HEK293T (cell line): Measurements from ENCODE around the gene RGS9BP.

ENCODE experiments used
- CTCF ChIA-PET: fragments of 350-600 bp; formaldehyde crosslinking; extraction: SDS; loops from one replicate; lab custom pipeline; 2021; ENCODE audit warnings: antibody characterized with exemption, inconsistent platforms; lab: Yijun Ruan, JAX
- POLR2A ChIA-PET: fragments of 350-600 bp; formaldehyde crosslinking; extraction: SDS; loops from one replicate; lab custom pipeline; 2020; ENCODE audit warnings: antibody characterized with exemption, inconsistent platforms; lab: Yijun Ruan, JAX
- DNase-seq: peaks from one replicate; pipeline ENCODE4 v3.0.0; 2012; ENCODE audit warnings: mixed read lengths; ENCODE audit errors: extremely low spot score
- ARNT ChIP-seq: fragments of 450-650 bp; IDR thresholded peaks from 2 replicates; pipeline ENCODE4 v1.6.1; 2017; ENCODE audit warnings: mild to moderate bottlenecking
- BHLHE40 ChIP-seq: fragments of 450-650 bp; IDR thresholded peaks from 2 replicates; pipeline ENCODE4 v1.6.1; 2016; ENCODE audit warnings: mild to moderate bottlenecking, moderate library complexity, borderline replicate concordance
- CTBP1 ChIP-seq: fragments of 450-650 bp; IDR thresholded peaks from 2 replicates; pipeline ENCODE4 v1.6.1; 2016; ENCODE audit warnings: borderline replicate concordance
- ELF4 ChIP-seq: fragments of 450-650 bp; IDR thresholded peaks from 2 replicates; pipeline ENCODE4 v1.6.1; 2017; ENCODE audit warnings: antibody characterized with exemption
- FOXA1 ChIP-seq: fragments of 450-650 bp; IDR thresholded peaks from 2 replicates; pipeline ENCODE4 v1.6.1; 2016; ENCODE audit warnings: mild to moderate bottlenecking
- FOXK2 ChIP-seq: fragments of 450-650 bp; IDR thresholded peaks from 2 replicates; pipeline ENCODE4 v1.6.1; 2016; ENCODE audit warnings: mild to moderate bottlenecking
- FOXM1 ChIP-seq: fragments of 450-650 bp; IDR thresholded peaks from 2 replicates; pipeline ENCODE4 v1.6.1; 2017; ENCODE audit warnings: mild to moderate bottlenecking, borderline replicate concordance
- HDGF ChIP-seq: fragments of 450-650 bp; IDR thresholded peaks from 2 replicates; pipeline ENCODE4 v1.6.1; 2017; ENCODE audit warnings: antibody characterized with exemption, borderline replicate concordance
- L3MBTL2 ChIP-seq: fragments of 450-650 bp; conservative IDR thresholded peaks from 2 replicates; pipeline ENCODE4 v1.6.1; 2016; ENCODE audit warnings: mild to moderate bottlenecking
- LEF1 ChIP-seq: fragments of 450-650 bp; IDR thresholded peaks from 2 replicates; pipeline ENCODE4 v1.6.1; 2017; ENCODE audit warnings: mild to moderate bottlenecking, borderline replicate concordance
- NFRKB ChIP-seq: fragments of 450-650 bp; IDR thresholded peaks from 2 replicates; pipeline ENCODE4 v1.6.1; 2016; ENCODE audit warnings: mild to moderate bottlenecking, moderate library complexity
- SP1 ChIP-seq: fragments of 450-650 bp; IDR thresholded peaks from 2 replicates; pipeline ENCODE4 v1.6.1; 2017
- SUZ12 ChIP-seq: fragments of 450-650 bp; IDR thresholded peaks from 2 replicates; pipeline ENCODE4 v1.6.1; 2016; ENCODE audit warnings: mild to moderate bottlenecking
- TARDBP ChIP-seq: fragments of 450-650 bp; IDR thresholded peaks from 2 replicates; pipeline ENCODE4 v1.6.1; 2016
- ZNF384 ChIP-seq: fragments of 450-650 bp; IDR thresholded peaks from 2 replicates; pipeline ENCODE4 v1.6.1; 2016
- TF ChIP-seq, protein P1 (sequence below): fragments of 450-650 bp; IDR thresholded peaks from 2 replicates; pipeline ENCODE4 v1.6.1; 2016

RGS9BP gene

DNA sequence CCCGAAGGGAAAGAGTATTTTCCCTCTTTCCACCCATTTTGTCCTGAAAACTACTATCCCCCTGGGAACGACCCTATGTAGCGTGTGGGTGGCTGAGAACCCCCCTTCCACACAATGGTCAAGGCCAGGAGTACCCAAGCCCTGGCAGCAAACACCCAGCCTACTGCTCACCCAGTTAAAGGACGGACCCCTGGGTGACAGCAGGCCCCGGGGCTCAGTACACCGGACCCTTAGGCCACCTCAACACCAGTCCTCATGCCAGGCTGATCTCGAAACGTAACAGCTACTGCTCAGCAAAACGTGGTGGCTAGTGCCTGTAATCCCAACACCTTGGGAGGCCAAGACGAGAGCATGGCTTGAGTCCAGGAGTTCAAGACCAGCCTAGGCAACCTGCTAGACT, 2.1 kb upstream of the RGS9BP start:
- CTCF ChIA-PET: no interaction called here
- TF ChIP-seq NFRKB: no peak
- TF ChIP-seq ELF4: no peak
- no peak for TF ChIP-seq FOXA1
- no peak for TF ChIP-seq FOXK2
- no peak for TF ChIP-seq FOXM1
- TF ChIP-seq HDGF: no peak
- TF ChIP-seq CTBP1: no peak
- no peak for TF ChIP-seq ARNT
- no peak for TF ChIP-seq SUZ12
- TF ChIP-seq L3MBTL2: no peak
- TF ChIP-seq TARDBP: no peak
- TF ChIP-seq, protein P1, sequence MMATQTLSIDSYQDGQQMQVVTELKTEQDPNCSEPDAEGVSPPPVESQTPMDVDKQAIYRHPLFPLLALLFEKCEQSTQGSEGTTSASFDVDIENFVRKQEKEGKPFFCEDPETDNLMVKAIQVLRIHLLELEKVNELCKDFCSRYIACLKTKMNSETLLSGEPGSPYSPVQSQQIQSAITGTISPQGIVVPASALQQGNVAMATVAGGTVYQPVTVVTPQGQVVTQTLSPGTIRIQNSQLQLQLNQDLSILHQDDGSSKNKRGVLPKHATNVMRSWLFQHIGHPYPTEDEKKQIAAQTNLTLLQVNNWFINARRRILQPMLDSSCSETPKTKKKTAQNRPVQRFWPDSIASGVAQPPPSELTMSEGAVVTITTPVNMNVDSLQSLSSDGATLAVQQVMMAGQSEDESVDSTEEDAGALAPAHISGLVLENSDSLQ: no peak
- POLR2A ChIA-PET: no interaction called here
- no peak for DNase-seq

DNA sequence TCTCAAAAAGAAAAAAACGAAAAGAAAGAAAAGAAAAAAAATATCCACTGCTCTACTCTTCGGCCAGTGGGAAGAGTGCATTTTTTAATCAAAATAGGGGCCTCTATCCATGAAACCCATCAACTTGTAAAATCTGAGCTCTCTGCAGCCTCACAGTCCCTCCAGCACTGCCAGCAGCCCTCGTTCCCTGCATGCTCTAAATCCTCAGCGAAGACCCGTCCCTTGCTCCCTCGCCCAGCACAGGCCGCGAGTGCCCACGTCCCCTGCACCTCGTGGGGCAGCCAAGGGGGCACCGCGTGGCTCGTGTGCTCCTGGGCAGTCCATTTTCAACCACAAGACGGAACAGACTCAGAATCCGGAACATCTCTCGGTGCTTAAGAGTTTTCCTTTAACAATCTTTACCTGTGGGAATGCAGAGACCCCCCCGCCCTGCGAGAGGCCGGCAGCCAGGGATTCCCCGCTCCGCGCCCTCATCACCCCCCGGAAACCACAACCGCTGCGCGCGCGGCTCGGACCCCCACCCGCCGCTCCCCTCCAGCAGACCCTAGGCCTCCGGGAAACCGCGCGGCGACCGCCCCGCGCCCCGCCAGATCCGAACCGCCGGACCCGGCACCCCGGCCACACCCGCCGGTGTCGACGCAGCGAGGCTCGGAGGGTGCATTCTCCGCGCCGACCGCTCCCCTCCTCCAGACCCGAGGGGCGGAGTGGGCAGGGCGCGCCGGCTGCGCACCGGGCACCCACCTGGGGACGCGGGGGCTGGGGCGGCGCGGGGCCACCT, 1.3 kb upstream of the RGS9BP start:
- CTCF ChIA-PET: no interaction called here
- POLR2A ChIA-PET: interaction anchor here (0.9 to 2.4 kb wide), 2 partner anchors 17 to 19 kb away, joined by 4 to 8 read pairs; partner anchors contain the start of gene NUDT19
- no peak for DNase-seq
- TF ChIP-seq L3MBTL2 (peak; percentile 51), SUZ12 (no peak)

DNA sequence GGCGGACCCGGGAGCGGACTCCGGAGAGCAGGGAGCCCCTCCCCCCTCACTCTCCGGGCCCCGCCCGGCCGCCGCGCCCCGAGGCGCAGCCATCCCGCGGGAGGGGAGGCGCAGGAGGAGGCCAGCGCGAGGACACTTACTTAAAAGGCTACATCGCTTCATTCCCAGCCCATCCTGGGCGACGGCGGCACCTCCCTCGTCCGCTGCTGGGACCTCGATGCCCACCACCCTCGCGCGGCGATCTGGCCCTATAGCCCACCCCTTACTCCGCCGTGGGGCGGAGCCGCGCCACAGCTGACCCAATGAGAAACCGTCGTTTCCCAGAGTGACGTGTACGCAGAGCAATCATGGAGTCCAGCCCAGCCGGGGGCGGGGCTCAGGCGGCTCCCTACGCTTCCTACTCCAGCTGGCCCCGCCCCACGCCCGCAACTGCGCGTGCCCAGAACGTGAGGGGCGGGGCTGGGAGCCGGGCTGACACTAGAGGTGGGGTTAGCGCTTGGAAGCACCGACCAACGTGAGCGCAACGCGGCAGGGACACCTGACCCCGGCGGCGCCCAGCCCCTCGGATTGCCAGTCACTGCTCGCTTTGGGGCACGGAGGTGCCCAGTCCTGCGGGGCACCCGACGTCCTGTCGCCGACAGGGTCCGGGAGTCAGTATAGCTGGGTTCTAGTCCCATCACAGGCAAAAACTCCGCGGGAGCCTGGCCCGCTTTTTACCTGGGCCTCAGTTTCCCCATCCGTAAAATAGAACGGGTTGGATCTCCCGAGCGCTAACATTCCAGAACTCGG, 523 bp upstream of the RGS9BP start, which contains the start of gene ANKRD27:
Gene ANKRD27 (minus strand): TSS at position 250 of the 789 bp plus-strand sequence. CDS start 16,165 bp downstream, outside the sequence.
- ChIA-PET POLR2A (interaction anchor here (0.9 to 2.4 kb wide), 2 partner anchors 16 to 18 kb away, joined by 4 to 8 read pairs; partner anchors contain the start of gene NUDT19), CTCF (no interaction called here)
- peak; percentile 99 for DNase-seq
- TF ChIP-seq FOXA1 (no peak), L3MBTL2 (peak; percentile 24; the same call in 1 of the 2 replicates)
- TF ChIP-seq, protein P1: peak; percentile 99

DNA sequence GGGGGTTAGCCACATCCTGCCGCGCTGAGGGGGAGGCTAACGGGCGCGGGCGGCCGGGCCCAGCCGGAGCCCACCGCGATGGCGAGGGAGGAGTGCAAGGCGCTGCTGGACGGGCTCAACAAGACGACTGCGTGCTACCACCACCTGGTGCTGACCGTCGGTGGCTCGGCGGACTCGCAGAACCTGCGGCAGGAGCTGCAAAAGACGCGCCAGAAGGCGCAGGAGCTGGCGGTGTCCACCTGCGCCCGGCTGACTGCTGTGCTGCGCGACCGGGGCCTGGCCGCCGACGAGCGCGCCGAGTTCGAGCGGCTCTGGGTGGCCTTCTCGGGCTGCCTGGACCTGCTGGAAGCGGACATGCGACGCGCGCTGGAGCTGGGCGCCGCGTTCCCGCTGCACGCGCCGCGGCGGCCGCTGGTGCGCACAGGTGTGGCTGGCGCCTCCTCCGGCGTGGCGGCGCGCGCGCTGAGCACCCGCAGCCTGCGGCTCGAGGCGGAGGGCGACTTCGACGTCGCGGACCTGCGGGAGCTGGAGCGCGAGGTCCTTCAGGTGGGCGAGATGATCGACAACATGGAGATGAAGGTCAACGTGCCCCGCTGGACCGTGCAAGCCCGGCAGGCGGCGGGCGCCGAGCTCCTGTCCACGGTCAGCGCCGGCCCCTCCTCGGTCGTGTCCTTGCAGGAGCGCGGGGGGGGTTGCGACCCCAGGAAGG, 692 bp downstream of the RGS9BP start:
- ChIA-PET POLR2A (interaction anchor here (2.4 kb wide), 1 partner anchor 15 kb away, joined by 8 read pairs; the partner anchor contains the start of gene NUDT19), CTCF (no interaction called here)
- DNase-seq: no peak
- TF ChIP-seq LEF1 (no peak), HDGF (no peak), TARDBP (no peak), SUZ12 (no peak), CTBP1 (no peak), ARNT (no peak)

DNA sequence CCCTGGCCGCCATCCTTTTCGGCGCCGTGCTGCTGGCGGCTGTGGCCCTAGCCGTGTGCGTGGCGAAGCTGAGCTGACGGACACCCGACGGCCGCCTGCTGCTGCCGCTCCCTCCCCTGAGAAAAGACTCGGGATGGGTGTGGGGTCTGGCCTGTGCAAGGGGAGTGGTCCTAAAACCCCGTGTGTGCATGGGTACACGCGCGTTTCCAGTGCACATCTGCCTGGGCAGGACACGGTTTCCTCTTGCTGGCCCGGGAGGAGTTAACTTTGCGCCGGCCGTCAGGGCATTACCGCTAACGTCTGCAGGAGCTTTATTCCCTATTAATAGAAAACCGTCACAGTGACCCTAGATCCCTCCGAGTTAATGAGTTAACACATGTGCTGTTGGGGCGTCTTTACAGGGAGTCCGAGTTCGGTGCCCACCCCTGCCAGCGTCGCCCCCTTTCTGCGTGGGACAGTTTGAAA, 1.3 kb downstream of the RGS9BP start:
- no peak for TF ChIP-seq BHLHE40
- DNase-seq: no peak
- ChIA-PET POLR2A (interaction anchor here (2.4 kb wide), 1 partner anchor 14 kb away, joined by 8 read pairs; the partner anchor contains the start of gene NUDT19), CTCF (no interaction called here)

DNA sequence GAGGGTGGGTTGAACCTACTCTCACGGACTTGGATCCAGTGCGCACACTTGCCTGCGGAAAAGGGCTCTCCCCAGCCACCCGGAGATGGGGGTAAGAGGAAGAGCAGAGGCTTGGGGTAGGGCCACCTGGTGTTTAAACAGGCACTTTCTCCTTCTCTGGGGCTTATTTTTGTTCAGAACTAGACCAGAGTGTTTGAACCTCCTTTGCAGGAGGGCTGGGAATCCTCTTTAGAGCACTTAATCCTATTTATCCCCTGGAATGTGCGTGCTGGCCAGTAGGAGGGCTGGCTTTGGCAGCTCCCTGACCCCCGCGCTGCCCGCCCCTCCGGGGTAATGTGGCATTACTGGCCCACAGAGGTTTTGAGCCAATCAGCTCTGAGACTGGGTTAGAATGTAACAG, 2.0 kb downstream of the RGS9BP start:
- ChIA-PET CTCF (interaction anchor here (0.6 kb wide), 1 partner anchor 419 kb away, joined by 3 read pairs; no protein-coding TSS in a partner anchor), POLR2A (no interaction called here)
- TF ChIP-seq, protein P1: no peak
- TF ChIP-seq FOXA1 (no peak), ZNF384 (no peak), TARDBP (no peak), FOXK2 (no peak), SP1 (no peak), ELF4 (no peak), HDGF (no peak), BHLHE40 (no peak)
- no peak for DNase-seq
